Measurements from ENCODE around the gene HCRTR1. TPM values are rescaled to one million over a fixed set of nuclear protein-coding genes. Genes with fewer than 3 reads are reported as not detected.
"Not testable (repeated sequence)": the region's sequence is repeated elsewhere in the genome, so short reads cannot be mapped to it uniquely, and the experiment has no call there.

Gene HCRTR1
- polyA plus RNA-seq, 2 donors, result 0.02 TPM; not detected in 1

DNA sequence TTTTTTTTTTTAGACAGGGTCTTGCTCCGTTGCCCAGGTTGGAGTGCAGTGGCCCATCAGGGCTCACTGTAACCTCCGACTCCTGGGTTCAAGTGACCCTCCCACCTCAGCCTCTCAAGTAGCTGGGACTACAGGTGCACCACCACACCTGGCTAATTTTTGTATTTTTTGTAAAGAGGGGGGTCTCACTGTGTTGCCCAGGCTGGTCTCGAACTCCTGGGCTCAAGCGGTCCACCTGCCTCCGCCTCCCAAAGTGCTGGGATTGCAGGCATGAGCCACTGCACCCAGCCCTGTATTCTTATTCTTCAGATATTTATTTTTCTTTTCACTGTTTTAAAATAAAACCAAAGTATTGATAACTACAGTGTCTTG lies 30.2 kb upstream of the HCRTR1 start:
- Histone ChIP-seq H3K4me1 (ENCODE audit: control insufficient read depth in 2 of 2, insufficient read depth in 2 of 2, low read length in 1 of 2) (peaks cover 2 to 18% of the 10 kb centered on the region in 2 donors), H3K27ac (ENCODE audit: low read depth in 2 of 2, low read length in 1 of 2) (peak overlapping the region in 1 of 2 donors; percentile 66)
- H3K36me3 ChIP-seq (ENCODE audit: control insufficient read depth in 2 of 2, insufficient read depth in 2 of 2, low read length in 1 of 2); H3K9me3 ChIP-seq (ENCODE audit: control insufficient read depth in 2 of 2, insufficient read depth in 1 of 2, low read depth in 1 of 2, low read length in 1 of 2); H3K4me3 ChIP-seq (ENCODE audit: low read depth in 1 of 2, low read length in 2 of 2); H3K27me3 ChIP-seq (ENCODE audit: control insufficient read depth in 1 of 2, insufficient read depth in 2 of 2, low read length in 2 of 2): not testable (repeated sequence)
- 84 to 91% methylated on average over 5 of the region's 5 CpGs for WGBS, 2 donors

- Histone ChIP-seq H3K9me3 (ENCODE audit: control insufficient read depth in 2 of 2, insufficient read depth in 1 of 2, low read depth in 1 of 2, low read length in 1 of 2) (no peaks in the 10 kb centered on the region), H3K4me3 (ENCODE audit: low read depth in 1 of 2, low read length in 2 of 2) (no peak overlapping the region), H3K36me3 (ENCODE audit: control insufficient read depth in 2 of 2, insufficient read depth in 2 of 2, low read length in 1 of 2) (peaks cover 0 to 7% of the 10 kb centered on the region in 2 donors), H3K27ac (ENCODE audit: low read depth in 2 of 2, low read length in 1 of 2) (peak overlapping the region; percentile 66 to 80), H3K4me1 (ENCODE audit: control insufficient read depth in 2 of 2, insufficient read depth in 2 of 2, low read length in 1 of 2) (peaks cover 2 to 17% of the 10 kb centered on the region in 2 donors), H3K27me3 (ENCODE audit: control insufficient read depth in 1 of 2, insufficient read depth in 2 of 2, low read length in 2 of 2) (no peaks in the 10 kb centered on the region)
- WGBS, 2 donors, result 38 to 43% methylated on average over 14 of the region's 14 CpGs
Measured at GRCh38 chr1:31587720-31588423, 29.6 kb upstream of the HCRTR1 start.

DNA sequence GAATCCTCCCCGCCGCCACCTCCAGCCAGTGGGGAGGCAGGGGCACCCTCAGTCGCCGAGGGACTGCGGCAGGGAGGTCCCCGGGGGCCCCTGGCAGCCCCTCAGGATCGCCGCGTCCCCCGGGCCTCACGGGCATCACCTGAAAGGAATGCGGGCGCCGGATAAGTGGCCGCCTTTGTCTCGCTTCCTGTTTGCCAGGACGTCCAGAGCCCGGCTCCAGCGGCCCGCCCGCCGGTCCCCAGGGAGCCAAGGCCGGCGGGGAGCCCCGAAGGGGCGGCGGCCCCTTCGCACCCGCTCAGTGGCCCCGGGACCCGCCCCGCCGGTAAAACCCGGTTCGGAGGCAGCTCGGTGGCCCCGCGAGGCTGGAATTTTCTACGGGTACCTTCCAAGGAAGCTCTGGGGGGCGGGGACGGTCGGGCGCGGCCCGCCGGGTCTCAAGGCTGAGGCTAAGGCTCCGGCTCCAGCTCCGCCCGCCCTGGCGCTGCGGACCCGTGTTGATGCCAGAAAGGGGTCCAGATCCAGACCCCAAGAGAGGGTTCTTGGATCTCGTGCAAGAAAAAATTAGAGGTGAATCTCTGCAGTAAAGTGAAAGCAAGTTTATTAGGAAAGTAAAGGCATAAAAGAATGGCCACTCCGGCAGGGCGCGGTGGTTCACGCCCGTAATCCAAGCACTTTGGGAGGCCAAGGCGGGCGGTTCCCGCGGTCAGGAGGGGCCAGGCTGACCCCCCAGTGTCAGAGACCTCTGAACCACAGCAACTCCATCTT lies 28.6 kb upstream of the HCRTR1 start:
- H3K4me3 ChIP-seq (ENCODE audit: low read depth in 1 of 2, low read length in 2 of 2), result peak overlapping the region; percentile 35 to 46
- no peaks in the 10 kb centered on the region for H3K9me3 ChIP-seq (ENCODE audit: control insufficient read depth in 2 of 2, insufficient read depth in 1 of 2, low read depth in 1 of 2, low read length in 1 of 2)
- peak overlapping the region; percentile 66 to 80 for H3K27ac ChIP-seq (ENCODE audit: low read depth in 2 of 2, low read length in 1 of 2)
- peaks cover 0 to 4% of the 10 kb centered on the region in 2 donors for H3K36me3 ChIP-seq (ENCODE audit: control insufficient read depth in 2 of 2, insufficient read depth in 2 of 2, low read length in 1 of 2)
- WGBS, 2 donors, result 13 to 19% methylated on average over 45 to 62 of the region's 62 CpGs
- H3K27me3 ChIP-seq (ENCODE audit: control insufficient read depth in 1 of 2, insufficient read depth in 2 of 2, low read length in 2 of 2), result no peaks in the 10 kb centered on the region
- peaks cover 2 to 13% of the 10 kb centered on the region in 2 donors for H3K4me1 ChIP-seq (ENCODE audit: control insufficient read depth in 2 of 2, insufficient read depth in 2 of 2, low read length in 1 of 2)

DNA sequence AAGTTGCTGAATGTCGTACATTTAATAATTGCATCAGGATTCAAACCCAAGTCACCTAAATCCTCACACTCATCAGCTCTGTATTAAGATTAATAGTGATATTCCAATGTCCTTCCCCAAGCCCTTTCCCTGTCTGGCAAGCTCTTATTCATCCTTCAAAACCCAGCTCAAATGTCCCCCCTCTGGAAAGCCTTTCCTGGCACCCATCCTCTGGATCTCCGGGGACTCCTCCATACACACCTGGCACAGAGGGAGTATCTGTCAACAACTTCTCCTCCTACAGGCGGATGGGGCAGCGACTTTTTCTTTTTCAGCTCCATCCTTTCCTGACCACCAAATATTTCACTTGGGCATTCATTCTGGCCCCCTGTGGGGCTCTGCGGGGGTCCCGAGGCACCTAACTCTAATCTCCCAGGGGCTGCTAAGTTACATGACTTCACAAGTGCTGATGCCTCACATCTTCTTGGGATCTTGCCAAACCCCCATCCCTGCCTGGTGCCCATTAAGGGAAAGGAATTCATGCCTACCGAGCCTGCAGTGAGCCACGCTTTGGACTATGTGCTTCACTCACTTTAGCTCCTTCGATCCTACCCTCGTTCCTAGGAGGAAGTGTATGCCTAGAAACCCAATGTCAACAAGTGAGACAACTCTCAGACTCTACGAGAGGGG lies 25.9 kb upstream of the HCRTR1 start:
- Histone ChIP-seq H3K27ac (ENCODE audit: low read depth in 2 of 2, low read length in 1 of 2) (peak overlapping the region; percentile 21 to 45), H3K4me3 (ENCODE audit: low read depth in 1 of 2, low read length in 2 of 2) (no peak overlapping the region), H3K4me1 (ENCODE audit: control insufficient read depth in 2 of 2, insufficient read depth in 2 of 2, low read length in 1 of 2) (peaks cover 2 to 13% of the 10 kb centered on the region in 2 donors), H3K27me3 (ENCODE audit: control insufficient read depth in 1 of 2, insufficient read depth in 2 of 2, low read length in 2 of 2) (no peaks in the 10 kb centered on the region), H3K9me3 (ENCODE audit: control insufficient read depth in 2 of 2, insufficient read depth in 1 of 2, low read depth in 1 of 2, low read length in 1 of 2) (no peaks in the 10 kb centered on the region), H3K36me3 (ENCODE audit: control insufficient read depth in 2 of 2, insufficient read depth in 2 of 2, low read length in 1 of 2) (no peaks in the 10 kb centered on the region)
- 61 to 64% methylated on average over 11 of the region's 11 CpGs for WGBS, 2 donors

DNA sequence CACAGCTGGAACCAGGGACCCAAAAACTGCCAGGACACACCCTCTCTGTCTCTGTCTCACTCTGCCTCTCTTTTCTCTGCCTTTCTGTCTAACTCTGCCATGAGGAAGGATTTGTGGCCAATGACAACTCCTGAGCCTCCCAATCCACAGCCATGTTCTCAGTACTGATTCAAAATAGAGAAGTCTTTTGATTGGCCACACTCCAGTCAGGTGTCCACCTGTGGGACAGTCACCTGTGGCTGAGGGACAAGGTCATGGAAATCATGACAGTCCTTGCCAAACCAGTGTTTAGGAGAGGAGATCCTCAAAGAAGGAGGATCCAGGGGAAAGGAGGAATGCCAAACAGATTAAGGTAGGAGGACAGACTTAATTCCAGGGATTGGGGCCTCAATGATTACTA lies 25.4 kb upstream of the HCRTR1 start:
- Histone ChIP-seq H3K4me3 (ENCODE audit: low read depth in 1 of 2, low read length in 2 of 2) (no peak overlapping the region), H3K4me1 (ENCODE audit: control insufficient read depth in 2 of 2, insufficient read depth in 2 of 2, low read length in 1 of 2) (peaks cover 0 to 13% of the 10 kb centered on the region in 2 donors), H3K36me3 (ENCODE audit: control insufficient read depth in 2 of 2, insufficient read depth in 2 of 2, low read length in 1 of 2) (no peaks in the 10 kb centered on the region), H3K9me3 (ENCODE audit: control insufficient read depth in 2 of 2, insufficient read depth in 1 of 2, low read depth in 1 of 2, low read length in 1 of 2) (no peaks in the 10 kb centered on the region), H3K27ac (ENCODE audit: low read depth in 2 of 2, low read length in 1 of 2) (no peak overlapping the region), H3K27me3 (ENCODE audit: control insufficient read depth in 1 of 2, insufficient read depth in 2 of 2, low read length in 2 of 2) (no peaks in the 10 kb centered on the region)

DNA sequence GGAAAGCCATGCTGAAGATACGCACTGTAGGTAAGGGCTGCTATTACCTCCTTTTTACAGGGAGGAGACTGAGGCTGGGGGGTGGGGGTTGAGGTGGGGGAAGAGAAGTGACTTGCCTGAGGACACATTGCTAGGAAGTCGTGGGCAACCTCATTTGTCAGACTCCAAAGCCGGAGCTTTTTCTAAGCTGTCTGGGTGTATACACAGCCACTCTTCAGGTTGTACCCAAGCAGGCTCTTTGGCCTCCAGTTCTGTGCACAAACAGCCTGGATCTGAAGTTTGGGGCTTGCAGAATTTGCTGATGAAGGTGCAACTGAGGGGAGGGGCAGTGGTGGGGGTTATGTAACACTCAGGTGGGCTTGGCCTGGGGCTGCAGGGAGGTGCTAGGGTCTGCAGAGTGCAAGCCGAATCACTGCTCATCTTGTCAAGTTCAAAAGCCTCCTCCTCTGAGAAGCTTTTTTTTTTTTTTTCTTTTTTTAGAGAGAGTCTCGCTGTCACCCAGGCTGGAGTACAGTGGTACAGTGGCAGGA lies 24.3 kb upstream of the HCRTR1 start:
- 72 to 74% methylated on average over 5 of the region's 5 CpGs for WGBS, 2 donors
- Histone ChIP-seq H3K9me3 (ENCODE audit: control insufficient read depth in 2 of 2, insufficient read depth in 1 of 2, low read depth in 1 of 2, low read length in 1 of 2) (no peaks in the 10 kb centered on the region), H3K36me3 (ENCODE audit: control insufficient read depth in 2 of 2, insufficient read depth in 2 of 2, low read length in 1 of 2) (no peaks in the 10 kb centered on the region), H3K27ac (ENCODE audit: low read depth in 2 of 2, low read length in 1 of 2) (no peak overlapping the region), H3K4me1 (ENCODE audit: control insufficient read depth in 2 of 2, insufficient read depth in 2 of 2, low read length in 1 of 2) (peaks cover 0 to 9% of the 10 kb centered on the region in 2 donors), H3K4me3 (ENCODE audit: low read depth in 1 of 2, low read length in 2 of 2) (no peak overlapping the region), H3K27me3 (ENCODE audit: control insufficient read depth in 1 of 2, insufficient read depth in 2 of 2, low read length in 2 of 2) (no peaks in the 10 kb centered on the region)

DNA sequence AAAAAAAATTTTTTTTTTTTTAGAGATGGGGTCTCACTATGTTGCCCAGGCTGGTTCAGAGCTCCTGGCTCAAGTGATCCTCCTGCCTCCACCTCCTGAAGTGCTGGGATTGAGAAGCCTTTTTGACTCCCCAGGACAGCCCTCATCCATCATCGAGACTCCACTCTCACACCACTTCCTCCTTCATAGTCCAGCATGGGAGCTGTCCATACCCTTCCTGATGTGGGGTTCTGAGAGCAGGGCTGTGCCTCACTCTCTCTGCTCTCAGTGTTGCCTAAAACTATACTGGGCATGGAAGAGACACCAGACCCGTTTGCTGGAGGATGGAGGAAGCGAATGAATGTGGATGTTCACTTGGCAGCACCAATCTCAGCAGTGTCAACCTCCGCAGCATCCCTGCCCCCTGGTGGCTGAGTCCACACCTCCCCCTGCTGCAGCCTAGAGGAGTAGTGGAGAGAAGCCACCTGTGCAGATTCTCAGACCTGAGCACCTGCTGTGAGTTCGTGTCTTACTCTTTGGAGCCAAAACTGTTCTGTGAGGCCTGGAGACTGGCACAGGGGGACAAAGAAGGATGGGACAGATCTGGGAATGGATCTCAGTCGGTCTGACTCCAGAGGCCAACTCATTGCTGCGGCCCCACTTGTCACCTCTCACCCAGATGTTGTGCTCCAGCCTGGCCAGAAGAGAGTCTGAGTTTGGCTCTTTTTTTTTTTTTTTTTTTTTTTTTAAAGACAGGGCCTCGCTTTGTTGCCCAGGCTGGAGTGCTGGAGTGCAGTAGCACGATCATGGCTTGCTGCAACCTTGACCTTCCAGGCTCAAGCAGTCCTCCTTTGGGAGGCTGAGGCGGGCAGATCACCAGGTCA lies 23.5 kb upstream of the HCRTR1 start:
- Histone ChIP-seq H3K9me3 (ENCODE audit: control insufficient read depth in 2 of 2, insufficient read depth in 1 of 2, low read depth in 1 of 2, low read length in 1 of 2) (no peaks in the 10 kb centered on the region), H3K4me3 (ENCODE audit: low read depth in 1 of 2, low read length in 2 of 2) (no peak overlapping the region), H3K4me1 (ENCODE audit: control insufficient read depth in 2 of 2, insufficient read depth in 2 of 2, low read length in 1 of 2) (peaks cover 0 to 5% of the 10 kb centered on the region in 2 donors), H3K27ac (ENCODE audit: low read depth in 2 of 2, low read length in 1 of 2) (no peak overlapping the region), H3K36me3 (ENCODE audit: control insufficient read depth in 2 of 2, insufficient read depth in 2 of 2, low read length in 1 of 2) (no peaks in the 10 kb centered on the region), H3K27me3 (ENCODE audit: control insufficient read depth in 1 of 2, insufficient read depth in 2 of 2, low read length in 2 of 2) (no peaks in the 10 kb centered on the region)
- WGBS, 2 donors, result 44% methylated on average over 10 of the region's 10 CpGs

DNA sequence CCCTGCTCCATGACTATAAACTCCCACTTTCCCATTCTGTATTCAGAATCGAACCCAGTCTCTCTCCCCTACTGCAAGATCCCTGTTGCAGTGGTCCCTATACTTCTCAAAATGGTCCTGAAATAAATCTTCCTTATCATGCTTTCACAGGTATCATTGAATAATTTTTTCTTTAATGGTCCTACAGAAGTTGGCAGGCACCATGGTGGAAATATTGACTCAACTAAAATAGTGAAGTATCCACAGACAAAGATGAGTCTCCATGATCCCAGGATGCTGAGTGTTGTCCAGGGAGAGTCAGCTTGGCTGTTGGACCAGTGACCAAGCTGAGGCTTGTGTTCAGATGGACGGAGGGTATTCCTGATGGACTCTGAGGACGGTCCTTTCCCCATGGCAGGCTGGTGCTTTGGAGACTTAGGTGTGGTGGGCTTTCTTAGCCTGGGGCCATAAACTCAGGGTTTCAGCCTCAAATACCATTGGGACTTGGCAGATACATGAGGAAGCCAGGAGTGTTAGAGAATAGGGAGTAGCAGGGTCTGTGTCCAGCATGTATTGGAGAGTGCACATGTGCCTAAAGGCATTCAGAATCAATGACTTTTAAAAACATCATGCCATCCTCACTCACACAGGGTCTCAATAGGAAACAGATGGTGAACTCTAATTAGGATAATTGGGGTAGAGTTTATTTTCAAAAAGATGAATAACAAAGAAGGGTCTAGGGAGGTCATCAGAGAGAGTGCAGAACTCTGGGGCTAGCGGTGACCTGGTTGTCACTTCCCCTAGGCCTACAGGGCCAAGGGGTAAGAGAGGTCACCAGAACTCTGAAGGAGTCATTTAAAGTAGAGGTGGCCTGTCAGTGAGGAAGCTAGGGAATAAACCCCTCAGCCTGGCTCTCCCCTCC lies 21.4 kb upstream of the HCRTR1 start:
- no peaks in the 10 kb centered on the region for H3K27me3 ChIP-seq (ENCODE audit: control insufficient read depth in 1 of 2, insufficient read depth in 2 of 2, low read length in 2 of 2)
- no peaks in the 10 kb centered on the region for H3K9me3 ChIP-seq (ENCODE audit: control insufficient read depth in 2 of 2, insufficient read depth in 1 of 2, low read depth in 1 of 2, low read length in 1 of 2)
- peaks cover 0 to 5% of the 10 kb centered on the region in 2 donors for H3K4me1 ChIP-seq (ENCODE audit: control insufficient read depth in 2 of 2, insufficient read depth in 2 of 2, low read length in 1 of 2)
- 86 to 88% methylated on average over 4 of the region's 4 CpGs for WGBS, 2 donors
- no peak overlapping the region for H3K27ac ChIP-seq (ENCODE audit: low read depth in 2 of 2, low read length in 1 of 2)
- H3K36me3 ChIP-seq (ENCODE audit: control insufficient read depth in 2 of 2, insufficient read depth in 2 of 2, low read length in 1 of 2), result no peaks in the 10 kb centered on the region
- H3K4me3 ChIP-seq (ENCODE audit: low read depth in 1 of 2, low read length in 2 of 2), result no peak overlapping the region

Measured in esophagus (tissue), 2 donors.